HUES6 (cell line): ENCODE data around the gene GK.
"Not testable (repeated sequence)": the region's sequence is repeated elsewhere in the genome, so short reads cannot be mapped to it uniquely, and the experiment has no call there.

Experiments
- H3K27ac ChIP-seq: 2 replicates; pipeline ENCODE4 v1.7.0; 2013; ENCODE audit warnings: low read depth, mild to moderate bottlenecking, low read length, inconsistent platforms
- H3K27me3 ChIP-seq: 2 replicates; pipeline ENCODE4 v1.6.1; 2013; ENCODE audit warnings: low read length; ENCODE audit not compliant: control insufficient read depth, insufficient read depth
- H3K36me3 ChIP-seq: 2 replicates; pipeline ENCODE4 v1.6.1; 2013; ENCODE audit warnings: low read length; ENCODE audit not compliant: control insufficient read depth, insufficient read depth
- H3K4me1 ChIP-seq: 2 replicates; pipeline ENCODE4 v1.6.1; 2013; ENCODE audit warnings: low read length; ENCODE audit not compliant: control insufficient read depth, insufficient read depth
- H3K4me3 ChIP-seq: 2 replicates; pipeline ENCODE4 v1.5.1; 2013; ENCODE audit warnings: low read depth, low read length
- H3K9ac ChIP-seq: one replicate; pipeline ENCODE4 v1.6.1; 2013; ENCODE audit warnings: mild to moderate bottlenecking, low read length
- H3K9me3 ChIP-seq: 2 replicates; pipeline ENCODE4 v1.6.1; 2013; ENCODE audit warnings: low read depth, low read length; ENCODE audit not compliant: control insufficient read depth, insufficient read depth

Gene GK

DNA sequence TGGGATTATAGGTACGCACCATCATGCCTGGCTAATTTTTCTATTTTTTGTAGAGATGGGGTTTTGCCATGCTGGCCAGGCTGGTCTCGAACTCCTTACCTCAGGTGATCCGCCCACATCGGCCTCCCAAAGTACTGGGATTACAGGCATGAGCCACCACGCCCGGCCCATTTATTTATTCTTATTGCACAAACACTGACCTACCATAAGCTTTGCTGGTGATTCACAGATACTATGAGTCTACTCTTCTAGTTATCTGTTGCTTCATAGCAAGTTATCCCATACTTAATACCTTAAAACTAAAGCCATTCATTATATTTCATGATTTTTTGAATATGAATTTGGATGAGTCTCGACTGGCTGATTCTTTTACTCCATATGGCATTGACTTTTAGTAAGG is 120.5 kb downstream of the GK start:
- H3K9ac ChIP-seq, H3K36me3 ChIP-seq, H3K9me3 ChIP-seq, H3K27me3 ChIP-seq, H3K4me1 ChIP-seq, H3K27ac ChIP-seq, H3K4me3 ChIP-seq: not testable (repeated sequence)

DNA sequence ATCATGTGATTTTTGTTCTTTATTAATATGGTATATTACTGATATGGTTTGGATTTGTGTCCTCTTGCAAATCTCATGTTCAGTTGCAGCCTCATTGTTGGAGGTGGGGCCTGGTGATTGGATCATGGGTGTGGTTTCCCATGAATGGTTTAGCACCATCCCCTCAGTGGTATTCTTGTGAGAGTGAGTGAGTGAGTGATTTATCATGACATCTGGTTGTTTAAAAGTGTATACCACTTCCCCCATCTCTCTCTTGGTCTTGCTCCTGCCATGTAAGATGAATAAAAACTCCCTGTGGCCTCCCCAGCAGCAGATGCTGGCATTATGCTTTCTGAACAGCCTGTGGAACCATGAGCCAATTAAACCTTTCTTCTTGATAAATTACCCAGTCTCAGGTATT is 124.4 kb downstream of the GK start:
- H3K36me3 ChIP-seq = no peaks in the 10 kb centered on the region
- no peaks in the 10 kb centered on the region for H3K9me3 ChIP-seq
- H3K4me3 ChIP-seq = no peak overlapping the region
- no peak overlapping the region for H3K27ac ChIP-seq
- 0 out of 2 replicates have a peak, but pooled peaks cover 2% of the 10 kb centered on the region for H3K27me3 ChIP-seq
- no peak overlapping the region for H3K9ac ChIP-seq
- no peaks in the 10 kb centered on the region for H3K4me1 ChIP-seq

- no peak overlapping the region for H3K4me3 ChIP-seq
- H3K36me3 ChIP-seq = no peaks in the 10 kb centered on the region
- H3K4me1 ChIP-seq = no peaks in the 10 kb centered on the region
- no peaks in the 10 kb centered on the region for H3K9me3 ChIP-seq
- H3K27me3 ChIP-seq = 0 out of 2 replicates have a peak, but pooled peaks cover 2% of the 10 kb centered on the region
- no peak overlapping the region for H3K9ac ChIP-seq
- no peak overlapping the region for H3K27ac ChIP-seq
Measured at GRCh38 chrX:30779453-30780030, 126.3 kb downstream of the GK start.
